Thymus (tissue), 11 donors: ENCODE results near the gene SLC26A8. TPM values are rescaled to one million over a fixed set of nuclear protein-coding genes. Genes with fewer than 3 reads are reported as not detected.

ENCODE experiments used
- DNase-seq, 9 donors: peaks; one replicate each; pipeline ENCODE4 v3.0.0-alpha.2; 2013; ENCODE audit warnings: low spot score in 9 of 9, low read depth in 6 of 9, missing footprints in 1 of 9
- H3K27ac ChIP-seq, 2 donors: one replicate each; pipeline ENCODE4 v1.5.1; 2013; ENCODE audit warnings: control low read depth in 1 of 2, low read depth in 1 of 2, low read length in 1 of 2, mild to moderate bottlenecking in 1 of 2, moderate library complexity in 1 of 2
- H3K27me3 ChIP-seq, 2 donors: one replicate each; pipeline ENCODE4 v1.5.1; 2013; ENCODE audit warnings: low read length in 1 of 2; ENCODE audit not compliant: control insufficient read depth in 2 of 2, insufficient read depth in 1 of 2
- H3K36me3 ChIP-seq, 2 donors: one replicate each; pipeline ENCODE4 v1.5.1; 2013; ENCODE audit warnings: low read length in 1 of 2, mild to moderate bottlenecking in 1 of 2, moderate library complexity in 1 of 2; ENCODE audit not compliant: control insufficient read depth in 2 of 2, insufficient read depth in 2 of 2
- H3K4me1 ChIP-seq, 2 donors: one replicate each; pipeline ENCODE4 v1.5.1; 2013; ENCODE audit warnings: low read length in 2 of 2; ENCODE audit not compliant: control insufficient read depth in 2 of 2, insufficient read depth in 2 of 2
- H3K4me3 ChIP-seq, 2 donors: one replicate each; pipeline ENCODE4 v1.5.1; 2013; ENCODE audit warnings: low read length in 2 of 2, control low read depth in 1 of 2, mild to moderate bottlenecking in 1 of 2
- H3K9me3 ChIP-seq, 2 donors: one replicate each; pipeline ENCODE4 v1.5.1; 2013; ENCODE audit warnings: low read length in 1 of 2, mild to moderate bottlenecking in 1 of 2; ENCODE audit not compliant: control insufficient read depth in 2 of 2, insufficient read depth in 1 of 2
- WGBS: extraction: QIAGEN DNeasy Blood & Tissue Kit; methylation state at CpG from one replicate; pipeline ENCODE4 v1.1.7; 2013; 5-methylcytosine and 5-hydroxymethylcytosine counted together
- polyA plus RNA-seq: library from polyadenylated mRNA; stranded (reverse); fragments of 200-250 nt; gene quantifications from one replicate; pipeline ENCODE4 v1.2.3, GENCODE V29; 2013
- total RNA-seq: library from RNA; stranded (reverse); fragments of 120-200 nt; gene quantifications from one replicate; pipeline ENCODE4 v1.2.4, GENCODE V29; 2013
- donor health status: healthy.

SLC26A8 gene
- total and polyA plus RNA-seq, 2 donors = 0.09 to 0.11 TPM

GRCh38 chr6:36054415-36054814 is 30.0 kb upstream of the SLC26A8 start:
- no peaks in the 10 kb centered on the region for H3K9me3 ChIP-seq
- H3K27me3 ChIP-seq = no peaks in the 10 kb centered on the region
- H3K36me3 ChIP-seq = peaks cover 11 to 24% of the 10 kb centered on the region in 2 donors
- peaks cover 15 to 21% of the 10 kb centered on the region in 2 donors for H3K4me1 ChIP-seq
- H3K4me3 ChIP-seq = no peak overlapping the region
- H3K27ac ChIP-seq = peak overlapping the region; percentile 21 to 38
- DNase-seq = no peak
- WGBS = 92% methylated on average over 2 of the region's 2 CpGs

GRCh38 chr6:36053878-36054277 is 29.4 kb upstream of the SLC26A8 start:
- Histone ChIP-seq H3K36me3 (peaks cover 8 to 20% of the 10 kb centered on the region in 2 donors), H3K9me3 (no peaks in the 10 kb centered on the region), H3K27me3 (no peaks in the 10 kb centered on the region), H3K4me3 (no peak overlapping the region), H3K4me1 (peaks cover 16 to 21% of the 10 kb centered on the region in 2 donors), H3K27ac (no peak overlapping the region)
- DNase-seq = no peak
- 99% methylated on average over 2 of the region's 2 CpGs for WGBS

DNA sequence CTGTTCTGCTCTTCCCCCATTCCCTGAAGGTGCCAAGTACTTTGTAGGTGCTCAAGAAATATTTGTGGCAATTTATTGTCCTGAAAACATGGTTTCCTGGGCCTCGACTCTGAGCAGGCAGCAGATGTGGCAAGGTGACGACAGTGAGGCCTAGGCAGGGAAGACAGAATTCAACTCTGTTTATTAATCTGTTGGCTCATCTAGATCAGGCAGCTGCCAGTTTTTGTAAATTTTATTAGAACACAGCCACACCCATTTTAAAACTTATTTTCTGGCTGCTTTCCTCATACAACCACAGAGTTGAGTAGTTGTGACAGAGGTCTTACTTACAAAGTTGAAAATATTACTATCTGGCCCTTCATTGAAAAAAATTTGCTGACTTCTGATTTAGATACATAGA is 27.7 kb upstream of the SLC26A8 start:
- Histone ChIP-seq H3K36me3 (peaks cover 8 to 20% of the 10 kb centered on the region in 2 donors), H3K4me3 (no peak overlapping the region), H3K9me3 (no peaks in the 10 kb centered on the region), H3K27ac (no peak overlapping the region), H3K27me3 (no peaks in the 10 kb centered on the region), H3K4me1 (peaks cover 16 to 21% of the 10 kb centered on the region in 2 donors)
- DNase-seq = no peak
- WGBS = 93% methylated on average over 2 of the region's 2 CpGs

- Histone ChIP-seq H3K27ac (no peak overlapping the region), H3K27me3 (no peaks in the 10 kb centered on the region), H3K4me1 (peaks cover 16 to 21% of the 10 kb centered on the region in 2 donors), H3K36me3 (peaks cover 8 to 20% of the 10 kb centered on the region in 2 donors), H3K9me3 (no peaks in the 10 kb centered on the region), H3K4me3 (no peak overlapping the region)
- WGBS = 97% methylated on average over 16 of the region's 16 CpGs
- DNase-seq = no peak
These were observed 26.7 kb upstream of the SLC26A8 start for GRCh38 chr6:36050947-36051710.

DNA sequence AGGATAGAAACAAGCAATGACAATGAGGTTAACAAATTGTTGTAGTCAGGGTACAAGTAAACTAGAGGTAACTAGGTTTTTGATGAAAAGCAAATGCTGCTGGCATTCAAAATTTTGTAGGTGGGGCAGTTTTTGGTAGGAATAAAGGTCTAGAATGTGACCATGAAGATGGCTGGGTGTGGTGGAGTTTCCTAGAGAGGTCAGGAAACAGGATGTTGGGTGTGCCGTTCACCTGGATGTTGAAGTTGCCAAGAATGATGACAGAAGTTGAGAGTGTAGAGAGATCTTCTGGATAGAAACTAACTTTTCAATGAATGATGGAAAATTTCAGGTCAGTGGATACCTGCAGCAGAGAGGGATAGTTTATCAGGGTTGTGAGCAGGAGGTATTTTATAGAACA is 25.9 kb upstream of the SLC26A8 start:
- 14% methylated on average over 1 of the region's 1 CpG for WGBS
- H3K27me3 ChIP-seq = no peaks in the 10 kb centered on the region
- H3K9me3 ChIP-seq = no peaks in the 10 kb centered on the region
- no peak overlapping the region for H3K27ac ChIP-seq
- DNase-seq = no peak
- H3K4me1 ChIP-seq = peaks cover 16 to 18% of the 10 kb centered on the region in 2 donors
- H3K36me3 ChIP-seq = peaks cover 8 to 17% of the 10 kb centered on the region in 2 donors
- H3K4me3 ChIP-seq = no peak overlapping the region

GRCh38 chr6:36049582-36049981 is 25.1 kb upstream of the SLC26A8 start:
- DNase-seq = no peak
- no peak overlapping the region for H3K4me3 ChIP-seq
- H3K9me3 ChIP-seq = no peaks in the 10 kb centered on the region
- H3K27ac ChIP-seq = no peak overlapping the region
- 98% methylated on average over 2 of the region's 2 CpGs for WGBS
- no peaks in the 10 kb centered on the region for H3K27me3 ChIP-seq
- H3K4me1 ChIP-seq = peaks cover 11 to 13% of the 10 kb centered on the region in 2 donors
- peaks cover 8 to 18% of the 10 kb centered on the region in 2 donors for H3K36me3 ChIP-seq

- WGBS = 94% methylated on average over 12 of the region's 12 CpGs
- peaks cover 0 to 5% of the 10 kb centered on the region in 2 donors for H3K36me3 ChIP-seq
- peaks cover 4 to 6% of the 10 kb centered on the region in 2 donors for H3K4me1 ChIP-seq
- no peak overlapping the region for H3K27ac ChIP-seq
- H3K9me3 ChIP-seq = no peaks in the 10 kb centered on the region
- DNase-seq = no peak
- no peaks in the 10 kb centered on the region for H3K27me3 ChIP-seq
- no peak overlapping the region for H3K4me3 ChIP-seq
These were observed 18.3 kb upstream of the SLC26A8 start for GRCh38 chr6:36042618-36043260.

- no peaks in the 10 kb centered on the region for H3K9me3 ChIP-seq
- H3K36me3 ChIP-seq = peaks cover 0 to 9% of the 10 kb centered on the region in 2 donors
- no peak overlapping the region for H3K4me3 ChIP-seq
- no peak overlapping the region for H3K27ac ChIP-seq
- no peak for DNase-seq
- peaks cover 4 to 6% of the 10 kb centered on the region in 2 donors for H3K4me1 ChIP-seq
- no peaks in the 10 kb centered on the region for H3K27me3 ChIP-seq
These were observed 16.5 kb upstream of the SLC26A8 start for GRCh38 chr6:36040958-36041357.

GRCh38 chr6:36039112-36039511 is 14.7 kb upstream of the SLC26A8 start:
- no peaks in the 10 kb centered on the region for H3K9me3 ChIP-seq
- H3K4me3 ChIP-seq = no peak overlapping the region
- H3K36me3 ChIP-seq = peaks cover 0 to 6% of the 10 kb centered on the region in 2 donors
- peaks cover 4 to 14% of the 10 kb centered on the region in 2 donors for H3K4me1 ChIP-seq
- no peaks in the 10 kb centered on the region for H3K27me3 ChIP-seq
- H3K27ac ChIP-seq = no peak overlapping the region
- DNase-seq = no peak
